Breast epithelium (tissue), 4 donors: ENCODE data around the gene ACAN. TPM values are rescaled to one million over a fixed set of nuclear protein-coding genes. Genes with fewer than 3 reads are reported as not detected.

Source experiments
- DNase-seq, 2 donors: peaks; one replicate each; pipeline ENCODE4 v3.0.0-alpha.2; 2019; ENCODE audit warnings: low spot score in 2 of 2
- H3K27ac ChIP-seq, 2 donors: fragments of 200-600 bp; sonication (generic) in 1 of 2; one replicate each; pipeline ENCODE4 v1.5.1; 2016 to 2019; ENCODE audit warnings: mild to moderate bottlenecking in 1 of 2
- H3K27me3 ChIP-seq, 2 donors: fragments of 200-600 bp; sonication (generic) in 1 of 2; one replicate each; pipeline versions ENCODE4 v1.5.1 to v1.6.0; 2017 to 2019; ENCODE audit warnings: control low read depth in 1 of 2, mild to moderate bottlenecking in 1 of 2
- H3K36me3 ChIP-seq: fragments of 200-600 bp; one replicate; pipeline ENCODE4 v1.5.1; 2019
- H3K4me1 ChIP-seq, 2 donors: fragments of 200-600 bp; sonication (generic); one replicate each; pipeline ENCODE4 v1.5.1; 2016 to 2019; ENCODE audit warnings: control low read depth in 1 of 2
- H3K4me3 ChIP-seq, 3 donors: fragments of 200-600 bp; sonication (generic); 1 replicate in 2 of 3; 2 replicates in 1 of 3; pipeline ENCODE4 v1.5.1; 2016 to 2019; ENCODE audit warnings: mild to moderate bottlenecking in 3 of 3, moderate library complexity in 2 of 3
- H3K9me3 ChIP-seq, 2 donors: fragments of 200-600 bp; sonication (generic) in 1 of 2; one replicate each; pipeline ENCODE4 v1.5.1; 2016 to 2019; ENCODE audit warnings: control low read depth in 1 of 2
- POLR2A ChIP-seq: fragments of 450-650 bp; IDR thresholded peaks from one replicate; pipeline ENCODE4 v1.6.1; 2016; ENCODE audit warnings: antibody characterized with exemption, mild to moderate bottlenecking, moderate library complexity
- POLR2AphosphoS5 ChIP-seq, 3 donors: sonication (generic); formaldehyde crosslinking; IDR thresholded peaks; one replicate each; pipeline ENCODE4 v1.6.1; 2017; ENCODE audit warnings: antibody characterized with exemption in 3 of 3
- intact Hi-C: fragments of 100-400 bp; cut with DNase I; formaldehyde crosslinking; loops from one replicate; pipeline ENCODE4 v1.15.1; 2023; ENCODE audit warnings: low total_unique reads
- total RNA-seq, 3 donors: library from RNA; depleted of rRNA; stranded (reverse); fragments of >200 nt; gene quantifications; one replicate each; pipeline ENCODE4 v1.1.0, GENCODE V29; 2016
- TF ChIP-seq, protein P1 (sequence below), 3 donors: fragments of 450-650 bp; IDR thresholded peaks; one replicate each; pipeline ENCODE4 v1.5.1; 2016 to 2017; ENCODE audit warnings: antibody characterized with exemption in 3 of 3, mild to moderate bottlenecking in 3 of 3, moderate library complexity in 3 of 3

ACAN gene
- under 1 TPM in 1 of 3 donors, not detected in 2; under 0.01 TPM for total RNA-seq

- Histone ChIP-seq H3K4me3 (peak within 1 kb of the TSS in 2 of 3 donors; percentile 11 to 50), H3K27ac (no peak within 1 kb of the TSS), H3K27me3 (peaks cover 0 to 66% of the 10 kb centered on the region in 2 donors), H3K36me3 (no peaks in the 10 kb centered on the region), H3K9me3 (no peaks in the 10 kb centered on the region), H3K4me1 (no peaks in the 10 kb centered on the region)
- TF ChIP-seq, protein P1, sequence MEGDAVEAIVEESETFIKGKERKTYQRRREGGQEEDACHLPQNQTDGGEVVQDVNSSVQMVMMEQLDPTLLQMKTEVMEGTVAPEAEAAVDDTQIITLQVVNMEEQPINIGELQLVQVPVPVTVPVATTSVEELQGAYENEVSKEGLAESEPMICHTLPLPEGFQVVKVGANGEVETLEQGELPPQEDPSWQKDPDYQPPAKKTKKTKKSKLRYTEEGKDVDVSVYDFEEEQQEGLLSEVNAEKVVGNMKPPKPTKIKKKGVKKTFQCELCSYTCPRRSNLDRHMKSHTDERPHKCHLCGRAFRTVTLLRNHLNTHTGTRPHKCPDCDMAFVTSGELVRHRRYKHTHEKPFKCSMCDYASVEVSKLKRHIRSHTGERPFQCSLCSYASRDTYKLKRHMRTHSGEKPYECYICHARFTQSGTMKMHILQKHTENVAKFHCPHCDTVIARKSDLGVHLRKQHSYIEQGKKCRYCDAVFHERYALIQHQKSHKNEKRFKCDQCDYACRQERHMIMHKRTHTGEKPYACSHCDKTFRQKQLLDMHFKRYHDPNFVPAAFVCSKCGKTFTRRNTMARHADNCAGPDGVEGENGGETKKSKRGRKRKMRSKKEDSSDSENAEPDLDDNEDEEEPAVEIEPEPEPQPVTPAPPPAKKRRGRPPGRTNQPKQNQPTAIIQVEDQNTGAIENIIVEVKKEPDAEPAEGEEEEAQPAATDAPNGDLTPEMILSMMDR (IDR thresholded peaks at IDR 0.05) = no peak
- TF ChIP-seq POLR2A (no peak), POLR2AphosphoS5 (IDR thresholded peaks at IDR 0.05) (no peak)
- no peak for DNase-seq
- intact Hi-C loops = no loop called here
These were observed at the start of gene ACAN for GRCh38 chr15:88803241-88803919. ACAN (plus strand) TSS chr15:88803436; CDS start chr15:88836207, 32,771 bp downstream.

DNA sequence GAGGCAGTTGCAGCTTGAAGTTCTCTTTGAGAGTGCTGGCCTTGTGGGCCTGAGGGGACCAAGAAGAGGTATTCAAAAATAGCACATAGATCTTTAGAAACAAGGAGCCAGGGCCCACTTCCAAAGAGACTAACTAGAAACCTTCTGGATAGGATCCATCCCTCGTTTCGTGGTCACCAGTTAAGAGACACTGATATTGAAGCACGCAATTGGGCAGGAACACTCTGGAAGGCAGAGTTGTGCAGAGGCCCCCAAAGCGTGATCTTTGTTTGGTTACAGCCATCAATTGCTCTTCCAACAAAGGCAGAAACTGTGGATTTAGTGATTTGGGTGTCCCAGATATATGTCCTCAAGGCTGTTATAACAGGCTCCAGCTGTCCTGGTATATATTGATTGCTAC lies 46.7 kb upstream of the ACAN start:
- intact Hi-C loops = loop anchor here (5.0 kb wide), 1 partner anchor 646 kb away; no protein-coding TSS in a partner anchor
- Histone ChIP-seq H3K4me1 (no peaks in the 10 kb centered on the region), H3K36me3 (no peaks in the 10 kb centered on the region), H3K4me3 (no peak overlapping the region), H3K27me3 (no peaks in the 10 kb centered on the region), H3K27ac (no peak overlapping the region), H3K9me3 (no peaks in the 10 kb centered on the region)
- TF ChIP-seq POLR2AphosphoS5 (IDR thresholded peaks at IDR 0.05) (no peak), POLR2A (no peak)
- TF ChIP-seq, protein P1 (IDR thresholded peaks at IDR 0.05) = no peak
- no peak for DNase-seq

- TF ChIP-seq, protein P1 (IDR thresholded peaks at IDR 0.05) = no peak
- TF ChIP-seq POLR2AphosphoS5 (IDR thresholded peaks at IDR 0.05) (no peak), POLR2A (no peak)
- no peak for DNase-seq
- no peaks in the 10 kb centered on the region for H3K36me3 ChIP-seq
- H3K27me3 ChIP-seq = no peaks in the 10 kb centered on the region
- H3K27ac ChIP-seq = no peak overlapping the region
- no peak overlapping the region for H3K4me3 ChIP-seq
- H3K9me3 ChIP-seq = no peaks in the 10 kb centered on the region
- no peaks in the 10 kb centered on the region for H3K4me1 ChIP-seq
- intact Hi-C loops = loop anchor here (5.0 kb wide), 1 partner anchor 645 kb away; no protein-coding TSS in a partner anchor
These were observed 46.3 kb upstream of the ACAN start for GRCh38 chr15:88756921-88757320.

DNA sequence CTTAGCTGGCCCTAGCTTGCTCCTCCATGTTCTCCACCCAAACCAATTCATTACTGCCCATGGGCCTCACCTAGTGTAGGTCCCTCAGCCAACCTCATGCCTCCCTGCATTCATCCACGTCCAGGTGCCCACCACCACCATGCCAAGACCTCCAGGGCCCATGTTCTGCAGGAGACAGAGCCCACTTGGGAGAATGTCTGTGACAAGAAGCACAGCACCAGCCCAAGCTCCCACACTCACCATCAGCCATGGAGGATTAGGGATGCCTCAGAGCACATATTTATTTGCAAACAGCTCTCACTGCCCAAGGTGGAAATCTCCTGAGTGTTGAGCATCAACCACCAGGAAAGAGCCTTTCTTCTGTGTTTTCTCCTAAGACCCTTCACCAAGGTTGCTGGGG lies 43.4 kb upstream of the ACAN start:
- no peak for TF ChIP-seq POLR2AphosphoS5 (IDR thresholded peaks at IDR 0.05)
- TF ChIP-seq, protein P1 (IDR thresholded peaks at IDR 0.05) = no peak
- no peak for TF ChIP-seq POLR2A
- Histone ChIP-seq H3K9me3 (no peaks in the 10 kb centered on the region), H3K36me3 (no peaks in the 10 kb centered on the region), H3K4me3 (no peak overlapping the region), H3K27ac (no peak overlapping the region), H3K4me1 (no peaks in the 10 kb centered on the region), H3K27me3 (no peaks in the 10 kb centered on the region)
- intact Hi-C loops = loop anchor here (5.0 kb wide), 1 partner anchor 642 kb away; no protein-coding TSS in a partner anchor
- no peak for DNase-seq

- Histone ChIP-seq H3K4me3 (no peak overlapping the region), H3K4me1 (no peaks in the 10 kb centered on the region), H3K27ac (no peak overlapping the region), H3K9me3 (peaks cover 0 to 3% of the 10 kb centered on the region in 2 donors), H3K36me3 (no peaks in the 10 kb centered on the region), H3K27me3 (peaks cover 0 to 30% of the 10 kb centered on the region in 2 donors)
- no peak for DNase-seq
- intact Hi-C loops = no loop called here
- TF ChIP-seq POLR2A = no peak
- TF ChIP-seq, protein P1 (IDR thresholded peaks at IDR 0.05) = no peak
- no peak for TF ChIP-seq POLR2AphosphoS5 (IDR thresholded peaks at IDR 0.05)
These were observed 38.8 kb upstream of the ACAN start for GRCh38 chr15:88764448-88764847.
